H1 (cell line): ENCODE measurements around the gene IL19. TPM values are rescaled to one million over a fixed set of nuclear protein-coding genes. Genes with fewer than 3 reads are reported as not detected.

ENCODE experiments used
- CTCF ChIA-PET: fragments of 300-600 bp; sonication (Branson Sonifier 250); formaldehyde crosslinking; loops from one replicate; lab custom pipeline; 2021; ENCODE audit not compliant: partially characterized antibody; lab: Charles Lee
- POLR2A ChIA-PET: fragments of 300-600 bp; sonication (Branson Sonifier 250); formaldehyde crosslinking; loops from one replicate; lab custom pipeline; 2021; ENCODE audit warnings: inconsistent platforms; ENCODE audit not compliant: partially characterized antibody; lab: Charles Lee
- DNase-seq, 2 experiments: peaks; one replicate each; pipeline versions ENCODE4 v3.0.0 to v3.0.0-alpha.2; 2010 to 2022; ENCODE audit warnings: low spot score in 2 of 2, low read depth in 1 of 2, mixed read lengths in 1 of 2
- FAIRE-seq: peaks from 2 replicates; lab custom pipeline; 2011; peaks lifted over from hg19 to GRCh38; lab: Jason Lieb, UNC
- H2AFZ ChIP-seq: 2 replicates; pipeline ENCODE4 v1.8.1; 2012; ENCODE audit warnings: low read length, inconsistent platforms
- H2AK5ac ChIP-seq: 2 replicates; pipeline ENCODE4 v1.6.1; 2013; ENCODE audit warnings: low read depth, low read length
- H2BK120ac ChIP-seq: replicated peaks from 2 replicates; pipeline ENCODE3; 2013; ENCODE audit warnings: low read depth, low read length, inconsistent platforms
- H2BK12ac ChIP-seq: 2 replicates; pipeline ENCODE4 v1.6.1; 2013; ENCODE audit warnings: low read depth, low read length
- H2BK15ac ChIP-seq: 2 replicates; pipeline ENCODE4 v1.6.1; 2013; ENCODE audit warnings: low read length
- H2BK20ac ChIP-seq: 2 replicates; pipeline ENCODE4 v1.6.1; 2013; ENCODE audit warnings: low read length
- H2BK5ac ChIP-seq: 2 replicates; pipeline ENCODE4 v1.6.1; 2013; ENCODE audit warnings: low read depth, low read length
- H3K14ac ChIP-seq: 2 replicates; pipeline ENCODE4 v1.6.1; 2013; ENCODE audit warnings: inconsistent platforms; ENCODE audit not compliant: insufficient read length
- H3K18ac ChIP-seq: 2 replicates; pipeline ENCODE4 v1.6.1; 2013; ENCODE audit warnings: low read length; ENCODE audit errors: extremely low read depth
- H3K23ac ChIP-seq: 2 replicates; pipeline ENCODE4 v1.6.1; 2013; ENCODE audit warnings: inconsistent platforms; ENCODE audit not compliant: insufficient read length
- H3K23me2 ChIP-seq: 2 replicates; pipeline ENCODE4 v1.6.1; 2013; ENCODE audit warnings: low read depth, low read length
- H3K27ac ChIP-seq: 2 replicates; pipeline ENCODE4 v1.6.1; 2011; ENCODE audit warnings: low read depth, low read length, inconsistent platforms
- H3K27me3 ChIP-seq, 4 experiments: replicated peaks in 1 of 4; 1 replicate in 1 of 4; 2 replicates in 3 of 4; pipeline versions ENCODE4 v1.6.1 to v1.8.1; 2011 to 2013; ENCODE audit warnings: low read length in 3 of 4, mild to moderate bottlenecking in 3 of 4, inconsistent platforms in 2 of 4, mixed read lengths in 2 of 4, moderate library complexity in 1 of 4; ENCODE audit not compliant: control insufficient read depth in 3 of 4, insufficient read depth in 3 of 4; ENCODE audit errors: extremely low read depth in 1 of 4
- H3K36me3 ChIP-seq, 4 experiments: 2 replicates each; pipeline versions ENCODE4 v1.6.1 to v1.8.1; 2011 to 2013; ENCODE audit warnings: mild to moderate bottlenecking in 4 of 4, low read length in 3 of 4, moderate library complexity in 2 of 4, control low read depth in 1 of 4, inconsistent platforms in 1 of 4; ENCODE audit not compliant: insufficient read depth in 4 of 4, control insufficient read depth in 2 of 4
- H3K4ac ChIP-seq: replicated peaks from 2 replicates; pipeline ENCODE3; 2013; ENCODE audit warnings: low read length, low read depth, mixed read lengths, inconsistent platforms; ENCODE audit not compliant: insufficient read length
- H3K4me1 ChIP-seq, 4 experiments: replicated peaks in 1 of 4; 1 replicate in 1 of 4; 2 replicates in 3 of 4; pipeline versions ENCODE4 v1.6.1 to v1.8.1; 2011 to 2013; ENCODE audit warnings: low read length in 3 of 4, inconsistent platforms in 2 of 4, mixed read lengths in 1 of 4; ENCODE audit not compliant: insufficient read depth in 4 of 4, control insufficient read depth in 3 of 4
- H3K4me2 ChIP-seq, 2 experiments: 2 replicates each; pipeline versions ENCODE4 v1.6.1 to v1.8.1; 2011 to 2013; ENCODE audit warnings: low read depth in 2 of 2, low read length in 2 of 2, control low read depth in 1 of 2, inconsistent platforms in 1 of 2, mild to moderate bottlenecking in 1 of 2; ENCODE audit not compliant: insufficient read depth in 1 of 2
- H3K4me3 ChIP-seq, 4 experiments: fragments of 200-600, 300-600 bp in 1 of 4; sonication (generic), shearing (Covaris generic), sonication (Bioruptor Twin) in 1 of 4; 2 replicates each; pipeline versions ENCODE4 v1.5.1 to v1.8.1; 2011 to 2016; ENCODE audit warnings: low read length in 4 of 4, low read depth in 3 of 4, control low read depth in 2 of 4, inconsistent platforms in 2 of 4, mild to moderate bottlenecking in 2 of 4, mixed read lengths in 1 of 4, moderate library complexity in 1 of 4; ENCODE audit not compliant: insufficient read depth in 2 of 4; ENCODE audit errors: extremely low read depth in 1 of 4
- H3K56ac ChIP-seq: replicated peaks from 2 replicates; pipeline ENCODE3; 2013; ENCODE audit warnings: low read depth, mild to moderate bottlenecking, mixed read lengths, low read length, inconsistent platforms; ENCODE audit not compliant: insufficient read length
- H3K79me1 ChIP-seq: 2 replicates; pipeline ENCODE4 v1.6.1; 2013; ENCODE audit warnings: low read depth, low read length, control low read depth
- H3K79me2 ChIP-seq, 2 experiments: 2 replicates each; pipeline versions ENCODE4 v1.6.1 to v1.8.1; 2012 to 2013; ENCODE audit warnings: low read length in 2 of 2, mild to moderate bottlenecking in 2 of 2, inconsistent platforms in 1 of 2; ENCODE audit not compliant: insufficient read depth in 2 of 2, control insufficient read depth in 1 of 2
- H3K9ac ChIP-seq, 4 experiments: replicated peaks in 1 of 4; 1 replicate in 1 of 4; 2 replicates in 3 of 4; pipeline versions ENCODE4 v1.6.1 to v1.8.1; 2011 to 2013; ENCODE audit warnings: low read depth in 3 of 4, low read length in 3 of 4, control low read depth in 2 of 4, mild to moderate bottlenecking in 2 of 4, moderate library complexity in 2 of 4, inconsistent platforms in 1 of 4; ENCODE audit errors: extremely low read depth in 1 of 4
- H3K9me3 ChIP-seq, 2 experiments: 2 replicates each; pipeline versions ENCODE4 v1.6.1 to v1.8.1; 2012 to 2013; ENCODE audit warnings: mild to moderate bottlenecking in 2 of 2, moderate library complexity in 2 of 2, control low read depth in 1 of 2, inconsistent platforms in 1 of 2, low read depth in 1 of 2, low read length in 1 of 2, mixed read lengths in 1 of 2; ENCODE audit not compliant: insufficient read depth in 2 of 2
- H4K20me1 ChIP-seq, 2 experiments: replicated peaks in 1 of 2; 2 replicates each; pipeline versions ENCODE3 to v1.8.1; 2011 to 2013; ENCODE audit warnings: inconsistent platforms in 2 of 2, low read length in 2 of 2, mild to moderate bottlenecking in 1 of 2; ENCODE audit not compliant: insufficient read depth in 2 of 2, control insufficient read depth in 1 of 2
- H4K5ac ChIP-seq: 2 replicates; pipeline ENCODE4 v1.6.1; 2013; ENCODE audit warnings: low read length, low read depth, mixed read lengths, inconsistent platforms; ENCODE audit not compliant: insufficient read length
- H4K8ac ChIP-seq: 2 replicates; pipeline ENCODE4 v1.8.0; 2013; ENCODE audit warnings: mild to moderate bottlenecking, moderate library complexity, low read length, inconsistent platforms; ENCODE audit not compliant: insufficient read depth; ENCODE audit errors: extremely low read depth
- H4K91ac ChIP-seq: replicated peaks from 2 replicates; pipeline ENCODE3; 2013; ENCODE audit warnings: low read length, mixed read lengths, inconsistent platforms; ENCODE audit not compliant: insufficient read length
- EGR1 ChIP-seq: IDR thresholded peaks from 2 replicates; pipeline ENCODE4 v1.6.1; 2011; ENCODE audit warnings: low read depth, low read length, borderline replicate concordance
- EP300 ChIP-seq, 2 experiments: IDR thresholded peaks; 1 replicate in 1 of 2; 2 replicates in 1 of 2; pipeline ENCODE4 v1.6.1; 2011 to 2012; ENCODE audit warnings: low read depth in 2 of 2, low read length in 2 of 2, mild to moderate bottlenecking in 2 of 2, borderline replicate concordance in 1 of 2, inconsistent platforms in 1 of 2, moderate library complexity in 1 of 2
- JUN ChIP-seq: IDR thresholded peaks from 2 replicates; pipeline ENCODE4 v1.6.1; 2011; ENCODE audit warnings: low read depth, mild to moderate bottlenecking, improper control_type of control experiment, low read length
- NRF1 ChIP-seq: IDR thresholded peaks from 2 replicates; pipeline ENCODE4 v1.6.1; 2011; ENCODE audit warnings: mild to moderate bottlenecking, low read depth, low read length, improper control_type of control experiment
- SIRT6 ChIP-seq: IDR thresholded peaks from one replicate; pipeline ENCODE4 v1.7.1; 2012; ENCODE audit warnings: low read length, inconsistent platforms
- YY1 ChIP-seq: IDR thresholded peaks from 2 replicates; pipeline ENCODE4 v1.6.1; 2011; ENCODE audit warnings: low read depth, mild to moderate bottlenecking, low read length
- WGBS, 2 experiments: shearing (Covaris generic) in 1 of 2; methylation state at CpG; one replicate each; pipeline versions ENCODE4 v1.1.6 to v1.1.7; 2013 to 2015; ENCODE audit warnings: low lambda C conversion rate in 2 of 2, mixed read lengths in 2 of 2, inconsistent platforms in 1 of 2, low coverage in 1 of 2, missing lambda C conversion rate in 1 of 2; ENCODE audit not compliant: insufficient replicate concordance in 2 of 2, insufficient coverage in 1 of 2, insufficient read length in 1 of 2; ENCODE audit errors: extremely low coverage in 1 of 2, missing lambda C conversion rate in 1 of 2; 5-methylcytosine and 5-hydroxymethylcytosine counted together
- polyA plus RNA-seq, 7 experiments: library from polyadenylated mRNA; depleted of rRNA in 3 of 7; stranded (reverse) in 5 of 7; unstranded in 2 of 7; fragments of >200 nt in 5 of 7; fragments of 200-250 nt in 2 of 7; gene quantifications; 1 replicate in 5 of 7; 2 replicates in 1 of 7; 4 replicates in 1 of 7; pipeline versions ENCODE4 v1.2.1 to v1.2.3, GENCODE V29; 2011 to 2013; ENCODE audit warnings: missing spikeins in 2 of 7, mixed read lengths in 2 of 7
- total RNA-seq: library from RNA; stranded (reverse); fragmentation: NEBNext Ultra II Directional; extraction: Animal tissue kit (Norgen Biotek cat#: 25700); gene quantifications from 2 replicates; pipeline ENCODE4 v1.2.1, GENCODE V29; 2021
- TF ChIP-seq, protein P1 (sequence below): IDR thresholded peaks from 2 replicates; pipeline ENCODE4 v1.6.1; 2012; ENCODE audit warnings: low read length, inconsistent platforms
- TF ChIP-seq, protein P2 (sequence below): IDR thresholded peaks from 2 replicates; pipeline ENCODE4 v1.6.1; 2012; ENCODE audit warnings: inconsistent platforms
- TF ChIP-seq, protein P3 (sequence below), 3 experiments: IDR thresholded peaks; 1 replicate in 2 of 3; 2 replicates in 1 of 3; pipeline versions ENCODE4 v1.5.1 to v1.6.1; 2011; ENCODE audit warnings: low read length in 3 of 3, mild to moderate bottlenecking in 3 of 3, inconsistent platforms in 2 of 3, low read depth in 1 of 3, moderate library complexity in 1 of 3; ENCODE audit not compliant: insufficient read depth in 1 of 3; ENCODE audit errors: control extremely low read depth in 1 of 3

IL19 gene
- total and polyA plus RNA-seq, 2 of the 8 experiments (the other 6 are each of a cell fraction or from before 2014, with no cell fraction given): not detected

DNA sequence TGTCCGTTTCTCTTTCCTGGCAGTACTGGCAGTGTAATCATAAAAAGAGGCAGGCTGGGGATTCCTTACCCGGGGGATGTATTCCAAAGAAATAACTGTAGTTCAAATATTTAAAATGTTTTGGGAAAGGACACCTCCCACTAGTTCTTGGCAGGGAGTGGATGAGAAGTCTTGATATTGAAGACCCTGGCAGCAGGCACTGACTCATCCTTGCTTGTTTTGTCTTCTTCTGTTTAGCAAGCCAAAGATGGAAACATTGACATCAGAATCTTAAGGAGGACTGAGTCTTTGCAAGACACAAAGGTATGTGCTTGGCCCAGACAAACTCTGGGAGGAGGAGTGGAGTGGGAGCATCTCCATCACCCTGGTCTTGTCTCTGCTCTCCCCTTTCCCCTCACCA is 95.5 kb downstream of the IL19 start:
- Histone ChIP-seq H4K5ac (no peak overlapping the region), H3K9ac (no peak overlapping the region), H4K91ac (no peak overlapping the region), H2AK5ac (no peak overlapping the region), H2AFZ (no peak overlapping the region), H3K4ac (no peak overlapping the region), H3K4me1 (no peaks in the 10 kb centered on the region), H3K9me3 (no peaks in the 10 kb centered on the region), H4K20me1 (no peaks in the 10 kb centered on the region), H3K79me2 (no peaks in the 10 kb centered on the region), H2BK12ac (no peak overlapping the region), H3K23me2 (no peaks in the 10 kb centered on the region), H3K79me1 (no peaks in the 10 kb centered on the region), H3K4me2 (no peak overlapping the region), H2BK5ac (no peak overlapping the region), H3K18ac (no peak overlapping the region), H3K27me3 (peaks cover 0 to 2% (median 0%) of the 10 kb centered on the region in 4 experiments; a peak in 1 of 7 replicates), H2BK20ac (no peak overlapping the region), H4K8ac (no peak overlapping the region), H3K56ac (no peak overlapping the region), H3K4me3 (no peak overlapping the region), H3K14ac (no peak overlapping the region), H3K27ac (no peak overlapping the region), H3K36me3 (no peaks in the 10 kb centered on the region), H2BK15ac (no peak overlapping the region), H2BK120ac (no peak overlapping the region), H3K23ac (no peak overlapping the region)
- CTCF ChIA-PET: interaction anchor here (1.2 to 5.7 kb wide), 20 partner anchors 10 to 197 kb away, joined by 3 to 49 read pairs (median 6); partner anchors contain the start of gene IL24
- DNase-seq (no peak), FAIRE-seq (no peak)
- POLR2A ChIA-PET: no interaction called here
- WGBS, 2 experiments: 78% methylated on average over 2 of the region's 2 CpGs; no CpG with 5 or more reads in 1 of the 2 experiments
- TF ChIP-seq JUN (no peak), NRF1 (no peak), YY1 (no peak), EP300 (IDR thresholded peaks at IDR 0.05; ENCODE audit: borderline replicate concordance in 1 of 2, low read depth in 2 of 2, low read length in 2 of 2) (no peak), EGR1 (no peak), SIRT6 (no peak)
- TF ChIP-seq, protein P1, sequence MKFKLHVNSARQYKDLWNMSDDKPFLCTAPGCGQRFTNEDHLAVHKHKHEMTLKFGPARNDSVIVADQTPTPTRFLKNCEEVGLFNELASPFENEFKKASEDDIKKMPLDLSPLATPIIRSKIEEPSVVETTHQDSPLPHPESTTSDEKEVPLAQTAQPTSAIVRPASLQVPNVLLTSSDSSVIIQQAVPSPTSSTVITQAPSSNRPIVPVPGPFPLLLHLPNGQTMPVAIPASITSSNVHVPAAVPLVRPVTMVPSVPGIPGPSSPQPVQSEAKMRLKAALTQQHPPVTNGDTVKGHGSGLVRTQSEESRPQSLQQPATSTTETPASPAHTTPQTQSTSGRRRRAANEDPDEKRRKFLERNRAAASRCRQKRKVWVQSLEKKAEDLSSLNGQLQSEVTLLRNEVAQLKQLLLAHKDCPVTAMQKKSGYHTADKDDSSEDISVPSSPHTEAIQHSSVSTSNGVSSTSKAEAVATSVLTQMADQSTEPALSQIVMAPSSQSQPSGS: no peak
- TF ChIP-seq, protein P2, sequence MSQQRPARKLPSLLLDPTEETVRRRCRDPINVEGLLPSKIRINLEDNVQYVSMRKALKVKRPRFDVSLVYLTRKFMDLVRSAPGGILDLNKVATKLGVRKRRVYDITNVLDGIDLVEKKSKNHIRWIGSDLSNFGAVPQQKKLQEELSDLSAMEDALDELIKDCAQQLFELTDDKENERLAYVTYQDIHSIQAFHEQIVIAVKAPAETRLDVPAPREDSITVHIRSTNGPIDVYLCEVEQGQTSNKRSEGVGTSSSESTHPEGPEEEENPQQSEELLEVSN: no peak
- TF ChIP-seq, protein P3, sequence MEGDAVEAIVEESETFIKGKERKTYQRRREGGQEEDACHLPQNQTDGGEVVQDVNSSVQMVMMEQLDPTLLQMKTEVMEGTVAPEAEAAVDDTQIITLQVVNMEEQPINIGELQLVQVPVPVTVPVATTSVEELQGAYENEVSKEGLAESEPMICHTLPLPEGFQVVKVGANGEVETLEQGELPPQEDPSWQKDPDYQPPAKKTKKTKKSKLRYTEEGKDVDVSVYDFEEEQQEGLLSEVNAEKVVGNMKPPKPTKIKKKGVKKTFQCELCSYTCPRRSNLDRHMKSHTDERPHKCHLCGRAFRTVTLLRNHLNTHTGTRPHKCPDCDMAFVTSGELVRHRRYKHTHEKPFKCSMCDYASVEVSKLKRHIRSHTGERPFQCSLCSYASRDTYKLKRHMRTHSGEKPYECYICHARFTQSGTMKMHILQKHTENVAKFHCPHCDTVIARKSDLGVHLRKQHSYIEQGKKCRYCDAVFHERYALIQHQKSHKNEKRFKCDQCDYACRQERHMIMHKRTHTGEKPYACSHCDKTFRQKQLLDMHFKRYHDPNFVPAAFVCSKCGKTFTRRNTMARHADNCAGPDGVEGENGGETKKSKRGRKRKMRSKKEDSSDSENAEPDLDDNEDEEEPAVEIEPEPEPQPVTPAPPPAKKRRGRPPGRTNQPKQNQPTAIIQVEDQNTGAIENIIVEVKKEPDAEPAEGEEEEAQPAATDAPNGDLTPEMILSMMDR (IDR thresholded peaks at IDR 0.05; ENCODE audit: control extremely low read depth in 1 of 3, insufficient read depth in 1 of 3, low read depth in 1 of 3, low read length in 3 of 3): no peak
